Measurements from ENCODE around the gene POLA2.
"Not testable (repeated sequence)": the region's sequence is repeated elsewhere in the genome, so short reads cannot be mapped to it uniquely, and the experiment has no call there.

POLA2 gene

DNA sequence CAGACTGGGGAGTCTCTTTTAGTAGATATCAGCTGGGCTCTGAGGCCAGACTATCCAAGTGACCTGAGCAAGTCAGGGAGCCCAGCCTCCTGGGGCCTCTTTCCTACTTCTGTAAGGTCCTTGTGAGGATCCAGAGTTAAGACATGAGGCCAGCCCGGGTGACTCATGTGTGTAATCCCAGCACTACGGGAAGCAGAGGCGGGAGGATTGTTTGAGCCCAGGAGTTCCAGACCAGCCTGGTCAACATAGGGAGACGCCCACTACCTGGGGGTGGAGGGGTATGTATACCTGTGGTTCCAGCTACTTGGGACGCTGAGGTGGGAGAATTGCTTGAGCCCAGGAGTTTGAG is 36.9 kb upstream of the POLA2 start:
- Mint-ChIP-seq H3K9me3 (peaks cover 9% of the 10 kb centered on the region), H3K27me3 (ENCODE audit: low read depth, poor library complexity) (peaks cover 46% of the 10 kb centered on the region), H3K36me3 (ENCODE audit: low read depth) (no peaks in the 10 kb centered on the region), H3K4me3 (peak overlapping the region; percentile 73), H3K4me1 (peaks cover 34% of the 10 kb centered on the region), H3K27ac (no peak overlapping the region)
- TF ChIP-seq, protein P1, sequence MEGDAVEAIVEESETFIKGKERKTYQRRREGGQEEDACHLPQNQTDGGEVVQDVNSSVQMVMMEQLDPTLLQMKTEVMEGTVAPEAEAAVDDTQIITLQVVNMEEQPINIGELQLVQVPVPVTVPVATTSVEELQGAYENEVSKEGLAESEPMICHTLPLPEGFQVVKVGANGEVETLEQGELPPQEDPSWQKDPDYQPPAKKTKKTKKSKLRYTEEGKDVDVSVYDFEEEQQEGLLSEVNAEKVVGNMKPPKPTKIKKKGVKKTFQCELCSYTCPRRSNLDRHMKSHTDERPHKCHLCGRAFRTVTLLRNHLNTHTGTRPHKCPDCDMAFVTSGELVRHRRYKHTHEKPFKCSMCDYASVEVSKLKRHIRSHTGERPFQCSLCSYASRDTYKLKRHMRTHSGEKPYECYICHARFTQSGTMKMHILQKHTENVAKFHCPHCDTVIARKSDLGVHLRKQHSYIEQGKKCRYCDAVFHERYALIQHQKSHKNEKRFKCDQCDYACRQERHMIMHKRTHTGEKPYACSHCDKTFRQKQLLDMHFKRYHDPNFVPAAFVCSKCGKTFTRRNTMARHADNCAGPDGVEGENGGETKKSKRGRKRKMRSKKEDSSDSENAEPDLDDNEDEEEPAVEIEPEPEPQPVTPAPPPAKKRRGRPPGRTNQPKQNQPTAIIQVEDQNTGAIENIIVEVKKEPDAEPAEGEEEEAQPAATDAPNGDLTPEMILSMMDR (IDR thresholded peaks at IDR 0.05): no peak
- no peak for DNase-seq

DNA sequence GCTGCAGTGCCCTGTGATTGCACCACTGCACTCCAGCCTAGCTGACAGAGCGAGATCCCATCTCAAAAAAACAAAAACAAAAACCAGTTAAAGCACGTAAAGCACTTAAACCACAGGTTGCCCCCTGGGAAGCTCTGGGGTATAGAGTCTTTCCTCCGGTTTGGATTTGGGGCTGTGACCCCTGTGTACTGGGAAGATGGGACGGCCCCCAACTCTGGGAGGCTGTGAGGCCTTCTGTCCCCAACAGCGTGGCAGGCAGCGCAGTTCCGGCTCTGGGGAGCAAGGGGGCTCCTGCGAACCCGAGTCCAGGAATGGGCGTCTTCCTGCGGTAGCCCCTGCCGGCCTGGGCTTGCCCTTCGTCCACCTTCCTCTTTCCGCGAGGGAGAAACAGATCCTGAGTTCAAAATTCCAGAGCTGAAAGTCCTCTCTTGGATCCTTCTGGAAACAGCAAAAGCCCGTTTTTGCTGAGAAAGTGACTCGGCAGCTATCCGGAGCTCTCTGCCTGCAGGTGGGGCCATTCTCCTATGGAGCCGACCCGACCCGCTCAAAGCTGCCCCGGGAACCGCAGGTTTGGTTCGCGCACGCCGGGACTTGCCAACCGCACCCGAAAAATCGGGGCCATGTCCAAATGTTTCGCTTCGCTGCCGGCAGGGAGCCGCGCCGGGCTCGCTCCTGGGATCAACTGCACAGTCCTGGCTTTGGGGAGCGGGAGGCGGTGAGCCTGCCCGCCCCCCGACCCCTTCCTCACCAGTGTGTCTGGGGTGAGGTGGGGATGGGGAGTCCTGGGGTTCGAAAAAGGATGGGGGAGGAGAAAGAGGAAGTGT is 36.3 kb upstream of the POLA2 start:
- no peaks in the 10 kb centered on the region for H3K36me3 Mint-ChIP-seq (ENCODE audit: low read depth)
- H3K4me3 Mint-ChIP-seq: peak overlapping the region; percentile 73
- peaks cover 46% of the 10 kb centered on the region for H3K27me3 Mint-ChIP-seq (ENCODE audit: low read depth, poor library complexity)
- no peak overlapping the region for H3K27ac Mint-ChIP-seq
- peaks cover 28% of the 10 kb centered on the region for H3K4me1 Mint-ChIP-seq
- TF ChIP-seq, protein P1 (IDR thresholded peaks at IDR 0.05): no peak
- DNase-seq: peak; percentile 54
- peaks cover 15% of the 10 kb centered on the region for H3K9me3 Mint-ChIP-seq

DNA sequence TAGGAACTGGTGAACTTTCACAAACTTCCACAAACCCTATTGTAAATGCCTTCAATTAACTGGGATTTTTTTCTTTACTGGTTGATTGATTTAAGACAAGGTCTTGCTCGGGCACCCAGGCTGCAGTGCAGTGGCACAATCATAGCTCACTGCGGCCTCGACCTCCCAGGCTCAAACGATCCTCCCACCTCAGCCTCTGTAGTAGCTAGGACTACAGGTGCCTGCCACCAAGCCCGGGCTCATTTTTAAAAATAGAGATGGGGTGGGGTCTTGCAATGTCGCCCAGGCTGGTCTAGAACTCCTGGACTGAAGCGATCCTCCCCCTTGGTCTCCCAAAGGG is 35.7 kb upstream of the POLA2 start:
- Mint-ChIP-seq H3K27ac (no peak overlapping the region), H3K36me3 (ENCODE audit: low read depth) (no peaks in the 10 kb centered on the region), H3K27me3 (ENCODE audit: low read depth, poor library complexity) (peaks cover 48% of the 10 kb centered on the region), H3K4me3 (peak overlapping the region; percentile 73), H3K9me3 (peaks cover 15% of the 10 kb centered on the region), H3K4me1 (peaks cover 23% of the 10 kb centered on the region)
- DNase-seq: no peak
- TF ChIP-seq, protein P1 (IDR thresholded peaks at IDR 0.05): no peak

DNA sequence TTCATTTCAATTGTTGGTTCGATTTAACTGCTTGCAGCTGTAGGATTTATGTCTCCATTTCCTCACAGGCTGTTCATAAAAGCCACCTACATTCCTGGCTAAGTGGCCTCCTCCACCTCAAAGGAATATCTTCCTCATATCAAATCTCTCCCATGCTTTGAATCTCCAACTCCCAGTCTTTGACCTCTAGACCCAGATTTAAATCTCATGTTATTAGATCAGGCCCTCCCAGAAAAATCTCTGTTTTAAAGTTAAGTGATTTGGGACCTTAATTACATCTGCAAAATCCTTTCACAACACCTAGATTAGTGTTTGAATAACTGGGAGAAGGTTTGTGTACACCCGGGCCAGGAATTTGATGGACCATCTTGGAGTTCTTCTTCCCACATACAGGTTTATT is 33.9 kb upstream of the POLA2 start:
- H3K27ac Mint-ChIP-seq: no peak overlapping the region
- TF ChIP-seq, protein P1 (IDR thresholded peaks at IDR 0.05): no peak
- no peaks in the 10 kb centered on the region for H3K36me3 Mint-ChIP-seq (ENCODE audit: low read depth)
- peaks cover 23% of the 10 kb centered on the region for H3K4me1 Mint-ChIP-seq
- no peak overlapping the region for H3K4me3 Mint-ChIP-seq
- DNase-seq: no peak
- H3K9me3 Mint-ChIP-seq: peaks cover 15% of the 10 kb centered on the region
- H3K27me3 Mint-ChIP-seq (ENCODE audit: low read depth, poor library complexity): peaks cover 48% of the 10 kb centered on the region

DNA sequence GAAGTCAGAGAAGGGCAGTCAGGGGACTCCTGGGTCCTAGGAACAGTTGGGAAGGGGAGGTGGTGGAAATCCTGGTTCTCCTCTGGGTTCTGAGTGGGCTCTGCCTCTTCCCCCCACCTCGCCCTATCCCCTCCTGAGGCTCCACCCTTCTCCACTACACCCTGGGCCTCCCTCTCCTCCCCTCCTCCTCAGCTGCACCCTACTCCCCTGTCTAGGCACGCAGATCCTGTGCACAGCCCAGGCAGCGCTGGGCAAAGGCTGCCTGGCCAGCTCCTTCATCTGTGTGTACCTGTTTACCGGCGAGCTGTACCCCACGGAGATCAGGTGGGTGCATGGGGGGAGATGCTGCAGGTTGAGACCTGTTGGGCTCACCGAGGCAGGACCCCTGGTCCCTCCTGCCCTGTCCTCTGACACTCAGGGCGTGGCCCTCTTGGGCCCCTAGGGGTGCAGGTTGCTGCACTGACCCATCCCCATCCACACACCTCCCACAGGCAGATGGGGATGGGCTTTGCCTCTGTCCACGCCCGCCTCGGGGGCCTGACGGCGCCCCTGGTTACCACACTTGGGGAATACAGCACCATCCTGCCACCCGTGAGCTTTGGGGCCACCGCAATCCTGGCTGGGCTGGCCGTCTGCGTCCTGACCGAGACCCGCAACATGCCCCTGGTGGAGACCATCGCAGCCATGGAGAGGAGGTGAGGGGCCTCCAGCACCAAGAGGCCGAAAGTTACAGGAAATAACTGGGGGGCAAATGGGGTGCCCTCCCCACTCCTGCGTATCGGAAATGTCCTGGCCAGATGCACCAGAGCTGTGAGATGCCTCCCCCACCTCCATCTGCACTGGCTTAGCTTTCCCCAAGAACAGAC is 25.3 kb upstream of the POLA2 start:
- Mint-ChIP-seq H3K27me3 (ENCODE audit: low read depth, poor library complexity) (peaks cover 11% of the 10 kb centered on the region), H3K4me1 (peaks cover 15% of the 10 kb centered on the region), H3K27ac (peak overlapping the region; percentile 33), H3K9me3 (no peaks in the 10 kb centered on the region), H3K36me3 (ENCODE audit: low read depth) (no peaks in the 10 kb centered on the region), H3K4me3 (no peak overlapping the region)
- DNase-seq: no peak
- TF ChIP-seq, protein P1 (IDR thresholded peaks at IDR 0.05): no peak

DNA sequence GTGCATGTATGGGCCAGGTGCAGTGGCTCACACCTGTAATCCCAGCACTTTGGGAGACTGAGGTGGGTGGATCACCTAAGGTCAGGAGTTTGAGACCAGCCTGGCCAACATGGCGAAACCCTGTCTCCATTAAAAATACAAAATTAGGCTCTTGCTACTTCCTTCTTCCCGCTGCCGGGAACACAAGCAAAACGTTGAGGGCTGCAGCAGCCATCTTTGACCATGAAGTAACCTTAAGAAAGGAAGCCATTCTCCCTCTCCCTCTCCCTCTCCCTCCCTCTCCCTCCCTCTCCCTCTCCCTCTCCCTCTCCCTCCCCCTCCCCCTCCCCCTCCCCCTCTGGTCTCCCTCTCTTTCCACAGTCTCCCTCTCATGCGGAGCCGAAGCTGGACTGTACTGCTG is 23.5 kb upstream of the POLA2 start:
- DNase-seq; H3K36me3 Mint-ChIP-seq (ENCODE audit: low read depth); H3K27ac Mint-ChIP-seq; H3K4me3 Mint-ChIP-seq: not testable (repeated sequence)
- Mint-ChIP-seq H3K9me3 (peaks cover 12% of the 10 kb centered on the region), H3K4me1 (peaks cover 15% of the 10 kb centered on the region), H3K27me3 (ENCODE audit: low read depth, poor library complexity) (peaks cover 16% of the 10 kb centered on the region)
